ENCODE measurements around the gene ARHGAP22. TPM values are rescaled to one million over a fixed set of nuclear protein-coding genes. Genes with fewer than 3 reads are reported as not detected.

The ARHGAP22 gene
- total and polyA plus RNA-seq, 2 experiments from 2014 or later, result 4.8 to 10.7 TPM

- TF ChIP-seq ZNF462 (CRISPR knock-in tag; IDR thresholded peaks at IDR 0.05), result no peak
- TF ChIP-seq CTCF (conservative IDR thresholded peaks at IDR 0.05; ENCODE audit: low read depth in 2 of 2), result no peak
- TF ChIP-seq EZH2phosphoT487 (IDR thresholded peaks at IDR 0.05; ENCODE audit: unreplicated experiment), result no peak
- no peak for TF ChIP-seq EZH2 (IDR thresholded peaks at IDR 0.05; ENCODE audit: low read depth, unreplicated experiment)
- TF ChIP-seq ZNF114 (CRISPR knock-in tag; IDR thresholded peaks at IDR 0.05), result no peak
- TF ChIP-seq STAT1 (IDR thresholded peaks at IDR 0.05; ENCODE audit: unreplicated experiment), result no peak
These were observed 62.2 kb downstream of the ARHGAP22 start (continued) for GRCh38 chr10:48542471-48543181.

Data from GM23338 (cell line).